ENCODE results near the gene VMAC.

Gene VMAC

DNA sequence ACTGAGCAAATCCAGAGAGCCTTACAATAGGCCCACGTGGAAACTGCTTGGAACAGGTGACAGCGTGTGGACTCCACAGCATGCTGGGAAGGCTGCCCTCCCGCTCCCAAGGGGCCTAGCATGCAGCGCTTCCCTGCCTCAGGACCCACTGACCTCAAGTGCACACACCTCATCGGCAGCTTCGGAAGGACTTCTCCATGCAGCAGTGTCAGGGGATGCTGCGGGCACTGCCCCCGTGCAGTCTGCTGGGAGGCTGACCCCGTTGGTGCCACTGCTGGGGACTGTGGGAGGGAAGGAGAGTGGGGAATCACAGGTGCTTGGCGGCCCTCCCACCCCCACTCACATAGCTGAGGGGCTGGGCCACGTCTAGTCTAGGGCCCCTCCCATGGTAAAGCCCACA, 26.6 kb downstream of the VMAC start:
- DNase-seq (ENCODE audit: low read depth), result no peak

DNA sequence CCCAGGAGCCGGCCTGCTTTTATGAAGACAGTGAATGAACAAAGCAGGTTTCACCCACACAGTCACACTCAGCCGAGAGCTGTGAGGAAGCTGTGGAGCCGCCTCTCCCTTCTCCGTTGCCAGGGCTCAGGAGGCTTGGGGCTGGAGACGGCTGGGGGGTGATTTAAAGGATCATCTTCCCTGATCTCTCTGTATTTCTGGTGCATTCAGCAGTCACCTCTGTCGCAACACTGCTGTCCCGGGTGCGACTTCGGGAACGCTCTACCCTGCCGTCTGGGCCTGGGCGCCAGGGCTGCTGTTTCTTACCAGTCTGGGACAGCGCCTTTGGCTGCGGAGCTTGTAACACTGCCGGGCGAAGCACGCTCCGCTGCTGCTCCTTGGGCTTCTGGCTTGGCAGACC, 27.5 kb downstream of the VMAC start:
- DNase-seq (ENCODE audit: low read depth), result no peak

DNA sequence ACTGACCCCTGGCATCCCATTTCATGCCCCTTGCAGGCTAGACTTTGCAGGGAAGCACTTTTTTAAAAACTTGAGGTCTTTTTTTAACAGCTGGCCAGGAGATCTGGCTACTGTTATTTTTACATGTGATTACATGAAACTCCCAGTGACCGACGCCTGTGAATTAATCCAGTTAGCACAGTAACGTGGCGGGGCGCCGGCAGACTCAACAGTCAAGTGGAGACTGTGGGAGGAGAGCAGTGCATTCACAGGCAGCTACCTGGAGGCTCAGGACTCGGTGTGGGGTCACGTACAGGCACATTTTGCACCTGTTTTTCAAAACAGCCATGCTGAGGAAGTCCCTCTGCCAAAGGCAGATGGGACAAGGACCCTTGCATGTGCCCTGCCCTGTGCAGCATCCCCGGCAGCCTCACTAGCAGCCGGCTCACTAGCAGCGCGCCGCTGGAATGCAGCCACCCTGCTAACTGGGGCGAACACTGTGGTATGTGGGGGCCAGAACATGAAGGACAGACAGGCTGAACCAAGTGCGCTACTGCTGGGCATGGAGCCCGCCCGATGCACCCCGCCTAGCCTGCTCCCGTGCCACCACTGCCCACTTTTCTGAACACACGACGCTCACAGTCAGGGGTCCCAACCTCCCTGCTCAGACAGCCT, 28.1 kb downstream of the VMAC start:
- DNase-seq (ENCODE audit: low read depth), result no peak

DNA sequence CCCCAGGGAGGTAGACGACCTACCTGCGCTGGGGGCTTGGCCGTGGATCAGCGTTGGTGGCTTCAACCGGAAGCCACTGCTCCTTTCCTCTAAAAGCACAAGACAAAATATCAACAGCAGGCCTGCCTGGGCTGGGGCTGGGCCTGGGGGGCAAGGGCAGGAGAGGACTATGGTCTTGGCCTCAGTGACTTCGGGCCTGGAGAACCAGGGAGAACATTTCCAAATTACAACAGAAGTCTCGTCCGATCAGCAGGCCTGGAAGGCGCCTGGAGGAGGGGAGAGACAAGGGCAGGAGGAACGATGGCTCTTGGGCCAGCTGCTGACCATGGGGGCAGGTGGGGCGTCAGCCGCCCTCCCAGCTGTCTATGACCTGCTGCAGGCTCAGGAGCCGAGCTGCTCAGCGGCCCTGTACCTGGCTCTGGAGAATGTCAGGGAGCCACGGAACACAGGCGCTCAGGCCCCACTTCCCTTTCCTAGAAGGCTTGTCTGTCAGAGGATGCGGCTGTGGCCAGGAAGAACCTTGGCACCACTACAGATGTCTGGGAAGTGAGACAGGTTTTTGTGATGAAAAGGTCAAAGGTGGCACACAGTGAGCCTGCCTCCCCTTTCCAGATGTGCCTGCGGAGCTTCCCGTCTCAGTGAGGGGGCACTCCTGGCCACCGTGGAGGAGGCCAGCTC, 28.9 kb downstream of the VMAC start:
- DNase-seq (ENCODE audit: low read depth), result no peak

DNA sequence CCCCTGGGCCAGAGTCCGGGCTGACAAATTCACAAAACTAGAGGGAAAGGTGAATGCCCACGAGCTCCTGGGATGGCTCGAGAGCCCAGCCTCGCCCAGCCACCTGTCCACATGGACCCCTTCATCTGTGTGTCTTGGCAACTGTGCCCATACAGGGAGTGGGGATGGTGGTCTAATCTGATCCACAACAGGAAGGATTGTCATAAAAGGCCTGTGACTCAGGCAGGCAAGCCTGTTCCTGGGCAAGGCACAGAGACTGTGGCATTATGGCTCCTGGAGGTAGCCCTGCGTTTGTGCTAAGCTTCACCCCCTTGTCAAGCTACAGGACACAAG, 29.4 kb downstream of the VMAC start:
- no peak for DNase-seq (ENCODE audit: low read depth)

DNA sequence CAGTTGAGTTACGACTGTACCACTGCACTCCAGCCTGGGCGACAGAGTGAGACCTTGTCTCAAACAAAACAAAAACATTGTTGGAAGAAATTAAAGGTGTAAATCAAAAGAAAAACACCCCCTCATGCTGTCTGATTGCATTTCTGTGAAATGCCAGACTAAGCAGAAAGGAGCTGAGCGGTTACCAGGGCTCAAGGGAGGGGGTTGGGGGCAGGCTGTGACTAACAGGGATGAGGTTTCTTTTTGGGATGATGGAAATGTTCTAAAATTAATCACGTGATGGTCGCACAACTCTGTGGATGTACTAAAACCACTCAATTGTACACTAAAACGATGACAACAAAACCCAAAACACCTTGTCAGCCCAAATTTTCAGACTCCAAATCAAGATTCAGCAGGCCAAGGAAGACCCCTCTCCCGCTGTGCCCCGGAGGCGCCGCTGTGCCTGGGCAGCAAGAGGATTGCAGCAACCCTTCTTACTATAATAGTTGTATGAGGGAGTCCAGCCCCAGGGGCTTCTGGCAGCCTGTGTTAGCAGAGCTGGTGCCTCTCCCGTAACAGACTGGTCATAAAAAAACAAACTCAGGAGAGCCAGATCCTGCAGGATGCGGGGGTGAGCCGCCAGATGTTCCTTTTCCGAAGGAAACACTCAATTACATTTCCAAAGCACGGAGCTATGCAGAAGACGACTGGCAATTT, 30.3 kb downstream of the VMAC start:
- no peak for DNase-seq (ENCODE audit: low read depth)

DNA sequence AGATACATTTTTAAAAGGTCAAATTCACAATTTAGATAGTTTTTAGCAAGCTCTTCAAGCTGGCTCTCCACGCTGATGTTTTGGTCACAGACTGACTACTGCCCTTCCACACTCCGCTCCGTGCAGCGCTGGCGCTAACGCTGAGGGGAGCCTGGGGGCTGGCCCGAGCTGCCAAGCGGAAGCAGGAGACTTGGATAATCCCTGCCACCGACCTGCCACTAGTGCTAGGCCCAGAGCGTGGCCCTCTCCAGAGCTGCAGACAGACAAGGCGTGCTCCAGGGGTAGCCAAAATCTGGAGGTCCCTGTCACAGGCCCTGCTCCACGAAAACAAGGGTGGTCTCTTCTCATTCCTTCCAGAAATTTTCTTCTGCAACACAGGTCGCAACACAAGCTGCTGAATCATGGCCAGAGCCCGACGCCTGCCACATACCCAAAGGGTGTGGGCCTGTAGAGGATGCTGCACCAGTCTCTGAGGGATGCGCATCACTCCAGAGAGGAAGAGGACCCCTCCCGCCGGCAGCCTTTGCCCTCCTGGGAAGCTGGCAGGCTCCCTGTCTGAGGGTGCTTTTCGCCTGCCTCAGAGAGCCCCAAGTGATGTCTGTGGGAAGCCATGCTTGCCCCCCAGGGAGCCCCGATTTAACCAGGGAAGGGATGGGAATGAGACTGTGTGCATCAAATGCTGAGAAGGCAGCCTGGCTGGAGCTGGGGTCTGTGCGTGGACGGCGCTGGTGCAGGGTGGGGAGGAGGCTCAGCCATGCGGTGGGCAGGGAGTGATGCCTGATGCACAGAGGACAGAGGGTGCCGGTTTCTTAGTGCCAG, 31.0 kb downstream of the VMAC start:
- DNase-seq (ENCODE audit: low read depth), result no peak

DNA sequence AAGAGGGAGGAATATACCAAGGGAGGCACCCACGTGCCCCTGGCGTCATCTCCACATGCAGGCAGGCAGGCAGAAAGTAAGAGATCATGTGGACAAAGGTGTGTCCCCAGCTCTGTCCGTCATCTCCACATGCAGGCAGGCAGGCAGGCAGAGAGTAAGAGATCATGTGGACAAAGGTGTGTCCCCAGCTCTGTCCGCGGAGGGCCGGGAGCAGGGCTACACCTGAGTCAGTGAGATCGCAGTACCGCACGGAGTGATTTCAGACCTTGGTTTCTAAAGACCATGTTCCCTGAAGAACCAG, 31.6 kb downstream of the VMAC start:
- DNase-seq (ENCODE audit: low read depth), result no peak

DNA sequence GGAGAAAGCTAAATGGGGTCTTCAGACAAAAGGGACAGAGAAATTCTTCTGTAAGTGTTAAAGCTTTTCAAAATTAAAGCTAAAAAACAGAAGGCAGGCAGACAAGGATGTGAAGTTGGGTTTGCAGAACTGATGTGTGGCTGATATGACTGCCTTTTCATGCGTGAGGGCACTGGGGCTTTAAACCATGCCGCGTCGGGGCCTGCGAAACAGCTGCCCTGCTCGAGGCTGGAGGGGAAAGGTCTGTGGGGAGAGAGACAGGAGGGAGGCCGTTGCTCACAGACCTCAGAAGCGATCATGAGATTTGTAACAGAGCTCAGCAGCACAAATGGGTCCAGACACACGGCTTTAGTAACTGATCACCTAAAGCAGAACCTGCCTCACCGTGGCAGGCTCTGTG, 32.9 kb downstream of the VMAC start:
- DNase-seq (ENCODE audit: low read depth), result no peak

DNA sequence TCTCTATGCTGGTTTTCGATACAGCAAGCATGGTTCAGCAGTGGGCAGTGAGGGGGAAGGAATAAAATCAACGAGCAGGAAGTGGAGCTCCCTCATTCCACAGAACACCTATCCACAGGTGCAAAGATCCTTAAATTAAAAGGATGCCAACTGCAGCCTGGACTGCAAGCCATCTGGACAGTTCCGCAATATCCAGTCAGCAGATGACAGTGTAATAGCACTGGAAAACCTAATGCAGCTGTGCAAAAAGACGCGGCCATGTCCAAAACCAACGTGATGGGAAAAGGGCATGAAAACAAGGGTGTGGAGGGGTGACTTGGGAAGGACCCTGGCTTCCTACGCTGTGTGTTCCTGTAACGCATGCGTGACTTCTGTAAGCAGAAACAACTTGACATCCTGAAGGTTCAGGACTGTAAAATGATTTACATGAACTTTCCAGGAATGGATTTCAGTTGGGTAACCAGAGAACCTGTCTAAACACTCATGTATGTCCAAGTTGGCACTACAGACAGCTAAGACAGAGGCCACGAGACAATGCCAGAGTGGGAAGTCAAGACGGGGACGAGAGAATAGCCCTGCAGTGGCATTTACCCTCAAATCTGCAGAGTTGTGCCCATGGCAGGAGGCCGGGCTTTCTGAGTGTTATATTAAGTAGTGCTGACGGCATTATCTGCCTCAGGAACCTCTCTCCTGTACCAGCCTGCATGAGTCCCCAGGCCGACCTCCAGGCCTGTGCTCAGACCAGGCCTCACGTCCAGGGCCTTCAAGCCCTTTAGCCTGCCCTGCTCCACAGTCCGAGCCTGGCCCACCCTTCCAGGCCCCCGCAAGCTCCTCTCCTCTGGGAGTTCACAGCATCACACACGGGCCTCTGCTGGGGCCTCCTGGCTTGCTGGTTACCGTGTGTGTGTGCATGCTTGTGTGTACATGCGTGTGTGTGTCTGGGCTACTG, 35.9 kb downstream of the VMAC start:
- no peak for DNase-seq (ENCODE audit: low read depth)

DNA sequence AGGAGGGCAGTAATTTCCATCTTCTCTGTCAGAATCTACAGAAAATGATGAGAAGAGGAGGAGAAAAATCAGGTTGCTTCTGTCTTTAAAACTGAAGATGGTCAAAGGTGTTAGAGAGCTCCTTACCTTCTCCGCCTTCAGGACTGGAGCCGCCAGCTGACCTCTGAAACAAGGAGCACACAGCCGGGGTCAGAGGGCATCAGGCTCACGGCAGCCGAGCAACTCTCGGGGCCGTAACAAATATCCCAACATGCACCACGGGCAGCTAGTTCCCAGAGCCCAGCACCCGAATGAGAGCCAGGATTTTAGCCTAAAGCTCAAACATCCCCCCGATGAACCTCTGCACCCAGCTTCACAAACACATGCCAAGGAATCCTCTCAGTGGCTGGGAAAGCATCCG, 37.0 kb downstream of the VMAC start:
- no peak for DNase-seq (ENCODE audit: low read depth)

DNA sequence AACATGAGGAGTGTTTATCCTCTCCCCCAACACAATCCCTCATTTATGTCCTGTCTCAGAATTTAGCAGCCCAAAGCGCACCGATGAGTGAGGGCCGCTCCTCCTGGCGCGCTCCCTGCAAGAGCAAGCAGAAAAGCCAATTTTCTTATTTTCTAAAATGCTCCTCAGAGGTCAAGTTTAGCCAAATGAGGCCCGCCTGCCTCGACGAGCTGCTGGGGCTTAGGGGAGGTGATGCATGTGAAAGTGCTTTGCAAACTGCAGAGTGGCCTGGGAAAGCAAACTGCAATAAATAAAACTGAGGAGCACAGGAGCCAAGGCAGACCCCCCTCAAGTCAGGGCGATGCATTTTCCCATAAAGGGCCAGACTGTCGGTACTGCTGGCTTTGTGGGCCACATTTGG, 38.4 kb downstream of the VMAC start:
- no peak for DNase-seq (ENCODE audit: low read depth)

DNA sequence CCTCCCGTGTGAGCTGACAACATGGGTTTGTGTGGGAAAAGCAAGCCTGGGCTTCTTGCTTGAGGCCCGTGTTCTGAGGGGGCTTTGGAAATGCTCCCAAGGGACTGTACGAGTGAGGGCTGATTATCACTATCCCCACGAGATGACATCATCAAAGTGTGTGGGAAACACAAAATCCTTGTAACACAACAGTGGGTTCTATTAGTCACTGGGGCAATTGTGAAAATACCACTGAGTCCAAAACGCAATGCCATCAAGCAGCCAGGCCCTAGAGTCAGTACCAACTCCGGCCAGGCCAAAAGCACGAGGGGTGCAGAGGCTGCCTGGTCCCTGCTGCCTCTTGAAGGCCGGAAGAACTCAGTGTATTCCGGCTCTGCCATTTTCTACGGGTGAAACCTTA, 39.0 kb downstream of the VMAC start:
- no peak for DNase-seq (ENCODE audit: low read depth)

DNA sequence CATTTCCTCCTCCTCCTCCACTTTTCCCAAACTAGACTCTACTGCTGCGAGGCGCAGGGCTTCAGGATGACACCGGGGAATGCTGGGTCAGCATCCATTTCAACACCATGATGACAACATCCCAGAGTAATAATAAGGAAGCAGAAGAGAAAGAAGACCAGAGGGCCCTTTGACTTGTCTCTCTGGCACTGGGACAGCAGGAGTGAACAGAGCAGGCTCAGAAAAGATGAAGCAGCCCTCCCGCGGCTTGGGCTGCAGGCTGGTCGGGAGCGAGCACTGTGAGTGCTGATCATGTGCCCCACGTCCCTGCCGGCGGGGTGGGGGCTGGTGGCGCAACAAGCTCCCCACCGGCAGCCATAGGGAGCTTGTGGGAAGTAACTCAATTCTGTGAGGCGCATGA, 42.8 kb downstream of the VMAC start:
- DNase-seq (ENCODE audit: low read depth), result no peak

DNA sequence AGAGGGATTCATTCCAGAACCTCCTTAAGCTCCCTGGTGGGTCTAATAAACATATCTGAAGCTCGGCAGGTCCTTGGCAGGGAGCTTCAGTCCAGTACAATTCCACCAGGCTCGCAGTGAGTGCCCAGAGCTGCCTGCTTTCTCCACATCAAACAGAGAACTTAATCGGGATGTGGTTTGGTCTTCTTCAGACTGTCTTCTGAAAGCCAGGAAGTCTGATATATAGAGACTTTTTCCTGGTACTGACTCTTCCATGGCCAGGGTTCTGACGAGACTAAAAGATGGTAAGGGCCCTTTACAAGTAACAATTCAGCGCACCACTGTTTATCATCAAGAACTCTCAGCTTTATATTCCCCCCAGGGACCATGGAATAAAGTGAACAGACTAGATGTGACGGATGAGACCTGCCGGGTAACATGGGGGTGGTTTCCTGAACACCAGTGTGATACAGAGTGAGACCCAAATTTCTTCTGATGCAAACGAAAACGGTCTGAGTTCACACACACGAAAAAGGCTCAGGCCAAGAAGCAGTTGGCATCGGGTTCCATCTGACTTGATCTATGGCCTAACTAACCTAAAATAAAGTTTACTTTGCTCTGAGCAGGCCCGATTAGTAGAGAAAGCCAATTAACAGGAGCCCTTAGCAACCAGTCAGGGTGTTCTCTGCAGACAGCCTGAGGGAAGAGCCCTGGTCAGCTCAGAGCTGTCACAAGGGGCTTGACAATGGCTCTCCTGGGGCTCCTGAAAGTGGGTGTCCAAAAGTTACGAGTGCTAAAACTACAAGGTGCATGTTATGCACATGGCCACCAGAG, 44.3 kb downstream of the VMAC start:
- DNase-seq (ENCODE audit: low read depth), result no peak

DNA sequence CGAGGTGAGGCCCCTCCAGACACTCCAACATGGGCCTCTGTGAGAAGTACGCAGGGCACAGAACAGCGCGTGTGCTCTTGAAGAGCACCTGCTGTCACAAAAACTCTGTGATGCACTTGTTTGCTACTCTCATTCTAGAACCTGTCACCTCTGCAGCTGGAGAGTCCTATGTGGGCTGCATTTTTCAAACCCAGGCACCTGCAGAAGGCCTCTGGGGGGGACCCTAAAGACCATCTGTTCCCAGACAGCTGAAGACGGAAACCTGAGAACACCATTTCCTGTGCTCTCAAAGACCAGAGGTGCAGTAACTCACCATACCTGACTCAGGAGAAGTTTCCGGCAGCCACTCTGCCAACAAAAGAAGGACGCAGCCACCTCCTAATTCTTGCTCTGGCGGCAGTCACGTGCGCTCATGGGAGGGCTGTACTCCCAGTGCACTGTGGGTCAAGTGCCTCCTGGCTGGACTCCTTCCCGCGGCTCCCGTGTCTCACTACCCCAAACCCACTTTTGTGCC, 45.2 kb downstream of the VMAC start:
- no peak for DNase-seq (ENCODE audit: low read depth)

DNA sequence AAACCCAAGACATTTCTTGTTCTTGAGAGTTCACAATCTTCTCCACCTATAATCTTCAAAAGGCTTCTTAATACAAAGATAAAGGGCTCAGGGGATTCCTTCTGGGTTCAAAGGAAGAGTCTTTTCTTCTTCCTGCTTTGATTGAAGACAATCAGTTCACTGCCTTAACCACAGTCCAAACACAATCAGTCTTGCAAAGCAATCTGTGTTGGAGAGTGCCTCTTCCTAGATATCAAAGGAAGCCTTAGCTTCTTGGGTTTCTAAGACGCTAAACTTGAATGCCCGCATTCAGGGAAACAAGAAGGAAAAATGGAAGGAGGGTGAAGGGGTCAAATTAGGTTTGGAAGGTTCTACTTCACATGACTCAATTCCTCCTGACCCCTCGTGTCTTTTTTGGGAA, 46.1 kb downstream of the VMAC start:
- DNase-seq (ENCODE audit: low read depth), result no peak

DNA sequence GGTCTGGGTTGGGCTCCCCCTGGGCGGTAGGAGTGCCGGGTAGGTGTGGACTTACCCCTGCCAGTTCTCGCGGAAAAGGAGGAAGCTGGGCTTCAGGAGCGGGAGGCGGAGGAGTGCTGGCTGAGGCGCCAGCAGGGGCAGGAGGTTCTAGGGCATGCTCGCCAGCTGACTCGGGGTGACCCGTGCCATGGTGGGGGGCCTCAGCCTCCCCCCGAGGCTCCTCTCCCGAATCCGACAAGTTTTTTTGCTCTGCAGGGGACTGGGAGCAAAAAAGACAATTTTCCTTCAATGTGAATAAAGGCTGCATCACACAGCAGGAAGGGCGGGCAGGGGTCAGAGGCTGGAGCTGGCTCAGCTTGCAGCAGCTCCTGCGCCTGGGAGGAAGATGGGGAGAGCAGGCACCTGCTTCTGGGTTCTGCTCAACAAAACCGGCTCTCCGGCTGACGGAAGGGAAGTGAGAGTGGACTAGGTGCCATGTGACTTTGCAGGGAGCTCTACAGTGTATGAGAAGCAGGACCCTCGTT, 46.7 kb downstream of the VMAC start:
- DNase-seq (ENCODE audit: low read depth), result no peak

DNA sequence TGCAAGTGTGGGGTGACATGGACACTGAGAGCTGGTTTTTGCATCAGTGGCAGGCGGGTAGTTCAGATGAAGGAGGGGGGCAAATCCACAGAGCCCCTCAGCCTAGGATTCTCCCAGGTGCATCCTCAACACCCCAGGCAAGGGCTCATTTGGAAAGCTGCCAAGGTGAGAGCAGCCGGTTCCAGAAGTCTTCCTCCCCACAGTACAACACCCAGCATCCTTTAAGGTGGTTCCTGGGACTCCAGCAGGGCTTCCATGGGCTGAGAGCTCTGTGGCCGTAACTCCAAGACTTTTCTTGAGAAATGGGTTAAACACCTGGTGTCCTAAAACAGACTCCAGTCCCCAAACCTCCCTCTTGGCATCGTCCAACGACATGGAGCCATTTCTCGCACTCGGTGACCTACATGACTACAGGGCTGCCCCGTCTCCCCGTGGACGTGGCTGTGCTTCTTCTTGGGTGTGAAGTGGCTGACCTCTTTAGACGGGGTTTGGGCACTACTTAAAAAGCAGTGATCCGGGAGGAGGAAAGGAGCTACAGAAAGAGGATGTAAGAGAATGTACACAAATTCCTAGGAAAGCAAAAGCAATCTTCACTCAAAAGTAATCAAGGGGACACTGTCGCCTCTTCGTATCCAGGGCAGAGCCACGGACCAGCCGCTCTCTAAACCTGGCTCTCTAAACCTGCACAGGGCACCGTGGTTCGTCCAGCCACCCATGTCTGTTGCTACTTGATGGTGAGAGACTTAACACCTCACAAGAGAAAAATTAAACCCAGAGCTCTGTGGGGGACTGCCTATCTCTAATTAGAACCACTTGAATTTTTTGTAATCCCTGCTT, 47.7 kb downstream of the VMAC start:
- no peak for DNase-seq (ENCODE audit: low read depth)
